Keratinocyte (primary cell): ENCODE data around the gene MRPS10.

ENCODE experiments used
- EZH2 ChIP-seq: IDR thresholded peaks from one replicate; pipeline ENCODE4 v1.6.1; 2012; ENCODE audit warnings: inconsistent platforms, mild to moderate bottlenecking, low read length, moderate library complexity
- TF ChIP-seq, protein P1 (sequence below), 3 experiments: IDR thresholded peaks in 1 of 3; conservative IDR thresholded peaks in 1 of 3; optimal IDR thresholded peaks in 1 of 3; 2 replicates in 2 of 3; 3 replicates in 1 of 3; pipeline versions ENCODE3 to v1.5.1; 2011; ENCODE audit warnings: low read length in 3 of 3, mild to moderate bottlenecking in 3 of 3, moderate library complexity in 2 of 3, control low read depth in 1 of 3, inconsistent platforms in 1 of 3; ENCODE audit not compliant: insufficient read depth in 2 of 3; ENCODE audit errors: extremely low read depth in 1 of 3

DNA sequence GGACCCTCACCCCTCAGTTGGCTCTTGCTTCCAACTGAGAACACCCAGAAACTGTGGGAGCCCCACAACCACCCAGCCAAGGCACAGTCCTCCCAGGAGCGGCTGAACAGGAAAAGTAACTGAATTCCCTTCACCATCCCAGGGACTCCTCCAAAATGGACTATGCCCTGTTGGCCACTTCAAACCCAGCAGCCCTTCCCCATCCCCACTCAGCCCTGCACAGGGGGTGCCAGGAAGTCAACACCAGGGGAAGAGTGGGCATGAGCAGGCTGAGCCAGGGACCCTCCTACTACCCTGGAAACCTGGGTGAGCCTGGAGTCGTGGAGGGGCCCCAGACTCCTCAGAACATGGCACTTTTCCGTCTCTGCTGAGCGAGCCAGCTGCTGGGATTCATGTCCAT, 33.2 kb downstream of the MRPS10 start:
- TF ChIP-seq, protein P1, sequence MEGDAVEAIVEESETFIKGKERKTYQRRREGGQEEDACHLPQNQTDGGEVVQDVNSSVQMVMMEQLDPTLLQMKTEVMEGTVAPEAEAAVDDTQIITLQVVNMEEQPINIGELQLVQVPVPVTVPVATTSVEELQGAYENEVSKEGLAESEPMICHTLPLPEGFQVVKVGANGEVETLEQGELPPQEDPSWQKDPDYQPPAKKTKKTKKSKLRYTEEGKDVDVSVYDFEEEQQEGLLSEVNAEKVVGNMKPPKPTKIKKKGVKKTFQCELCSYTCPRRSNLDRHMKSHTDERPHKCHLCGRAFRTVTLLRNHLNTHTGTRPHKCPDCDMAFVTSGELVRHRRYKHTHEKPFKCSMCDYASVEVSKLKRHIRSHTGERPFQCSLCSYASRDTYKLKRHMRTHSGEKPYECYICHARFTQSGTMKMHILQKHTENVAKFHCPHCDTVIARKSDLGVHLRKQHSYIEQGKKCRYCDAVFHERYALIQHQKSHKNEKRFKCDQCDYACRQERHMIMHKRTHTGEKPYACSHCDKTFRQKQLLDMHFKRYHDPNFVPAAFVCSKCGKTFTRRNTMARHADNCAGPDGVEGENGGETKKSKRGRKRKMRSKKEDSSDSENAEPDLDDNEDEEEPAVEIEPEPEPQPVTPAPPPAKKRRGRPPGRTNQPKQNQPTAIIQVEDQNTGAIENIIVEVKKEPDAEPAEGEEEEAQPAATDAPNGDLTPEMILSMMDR (optimal IDR thresholded peaks at IDR 0.05 in 1 of 3, IDR thresholded peaks at IDR 0.05 in 1 of 3, conservative IDR thresholded peaks at IDR 0.05 in 1 of 3; ENCODE audit: extremely low read depth in 1 of 3, insufficient read depth in 2 of 3, low read length in 3 of 3), result no peak
- no peak for TF ChIP-seq EZH2
